ENCODE results near the gene CD109.
"Not testable (repeated sequence)": the region's sequence is repeated elsewhere in the genome, so short reads cannot be mapped to it uniquely, and the experiment has no call there.

CD109 gene

GRCh38 chr6:73704260-73704659 is 8.3 kb downstream of the CD109 start:
- peak in 1 of 2 donors; percentile 49 for DNase-seq
- Mint-ChIP-seq H3K9me3 (no peaks in the 10 kb centered on the region), H3K27me3 (no peaks in the 10 kb centered on the region), H3K4me3 (no peak overlapping the region), H3K27ac (no peak overlapping the region), H3K4me1 (peaks cover 18% of the 10 kb centered on the region)
- peak; percentile 86 for ATAC-seq

GRCh38 chr6:73704798-73705197 is 8.8 kb downstream of the CD109 start:
- H3K27ac Mint-ChIP-seq: no peak overlapping the region
- H3K4me3 Mint-ChIP-seq: no peak overlapping the region
- DNase-seq (no peak), ATAC-seq (no peak)
- H3K27me3 Mint-ChIP-seq: no peaks in the 10 kb centered on the region
- H3K4me1 Mint-ChIP-seq: peaks cover 13% of the 10 kb centered on the region
- no peaks in the 10 kb centered on the region for H3K9me3 Mint-ChIP-seq

GRCh38 chr6:73706971-73707370 is 11.0 kb downstream of the CD109 start:
- ATAC-seq: no peak
- Mint-ChIP-seq H3K27ac (no peak overlapping the region), H3K4me3 (no peak overlapping the region), H3K27me3 (no peaks in the 10 kb centered on the region), H3K4me1 (peaks cover 9% of the 10 kb centered on the region), H3K9me3 (no peaks in the 10 kb centered on the region)
- no peak for DNase-seq

- Mint-ChIP-seq H3K27me3 (no peaks in the 10 kb centered on the region), H3K4me3 (no peak overlapping the region), H3K4me1 (peaks cover 23% of the 10 kb centered on the region), H3K27ac (no peak overlapping the region), H3K9me3 (no peaks in the 10 kb centered on the region)
- DNase-seq (no peak), ATAC-seq (no peak)
These were observed 14.5 kb downstream of the CD109 start for GRCh38 chr6:73710470-73710869.

GRCh38 chr6:73710948-73711347 is 14.9 kb downstream of the CD109 start:
- no peak overlapping the region for H3K4me3 Mint-ChIP-seq
- no peaks in the 10 kb centered on the region for H3K27me3 Mint-ChIP-seq
- peaks cover 23% of the 10 kb centered on the region for H3K4me1 Mint-ChIP-seq
- no peak for DNase-seq
- no peak overlapping the region for H3K27ac Mint-ChIP-seq
- no peak for ATAC-seq
- H3K9me3 Mint-ChIP-seq: no peaks in the 10 kb centered on the region

- ATAC-seq (no peak), DNase-seq (no peak)
- Mint-ChIP-seq H3K4me3 (no peak overlapping the region), H3K4me1 (peaks cover 23% of the 10 kb centered on the region), H3K9me3 (no peaks in the 10 kb centered on the region), H3K27ac (no peak overlapping the region), H3K27me3 (no peaks in the 10 kb centered on the region)
These were observed 16.7 kb downstream of the CD109 start for GRCh38 chr6:73712535-73713173.

GRCh38 chr6:73713426-73714147 is 17.6 kb downstream of the CD109 start:
- Mint-ChIP-seq H3K27me3 (no peaks in the 10 kb centered on the region), H3K27ac (no peak overlapping the region), H3K4me3 (no peak overlapping the region), H3K9me3 (no peaks in the 10 kb centered on the region), H3K4me1 (peaks cover 23% of the 10 kb centered on the region)
- ATAC-seq: no peak
- no peak for DNase-seq

- not testable (repeated sequence) for H3K27me3 Mint-ChIP-seq, H3K4me3 Mint-ChIP-seq, H3K27ac Mint-ChIP-seq, DNase-seq, ATAC-seq, H3K9me3 Mint-ChIP-seq
- H3K4me1 Mint-ChIP-seq: peaks cover 23% of the 10 kb centered on the region
These were observed 19.1 kb downstream of the CD109 start for GRCh38 chr6:73715111-73715508.

GRCh38 chr6:73719046-73719445 is 23.0 kb downstream of the CD109 start:
- no peaks in the 10 kb centered on the region for H3K27me3 Mint-ChIP-seq
- DNase-seq (no peak), ATAC-seq (no peak)
- H3K9me3 Mint-ChIP-seq: no peaks in the 10 kb centered on the region
- no peak overlapping the region for H3K27ac Mint-ChIP-seq
- no peak overlapping the region for H3K4me3 Mint-ChIP-seq
- peaks cover 25% of the 10 kb centered on the region for H3K4me1 Mint-ChIP-seq

- H3K4me3 Mint-ChIP-seq: peak overlapping the region; percentile 6 to 63
- no peaks in the 10 kb centered on the region for H3K9me3 Mint-ChIP-seq
- no peaks in the 10 kb centered on the region for H3K27me3 Mint-ChIP-seq
- peak overlapping the region; percentile 2 to 73 for H3K27ac Mint-ChIP-seq
- ATAC-seq: peak; percentile 99
- peak; percentile 10 to 46 for DNase-seq
- peaks cover 35% of the 10 kb centered on the region for H3K4me1 Mint-ChIP-seq
These were observed 26.5 kb downstream of the CD109 start for GRCh38 chr6:73722318-73723060.

GRCh38 chr6:73723480-73723879 is 27.5 kb downstream of the CD109 start:
- DNase-seq, H3K27me3 Mint-ChIP-seq, ATAC-seq, H3K9me3 Mint-ChIP-seq: not testable (repeated sequence)
- peaks cover 41% of the 10 kb centered on the region for H3K4me1 Mint-ChIP-seq
- peak overlapping the region in 1 of 2 donors; percentile 77 for H3K27ac Mint-ChIP-seq
- peak overlapping the region in 1 of 2 donors; percentile 43 for H3K4me3 Mint-ChIP-seq

GRCh38 chr6:73724389-73724788 is 28.4 kb downstream of the CD109 start:
- DNase-seq (no peak), ATAC-seq (no peak)
- peaks cover 0 to 5% of the 10 kb centered on the region in 2 donors for H3K9me3 Mint-ChIP-seq
- H3K27me3 Mint-ChIP-seq: no peaks in the 10 kb centered on the region
- no peak overlapping the region for H3K4me3 Mint-ChIP-seq
- H3K27ac Mint-ChIP-seq: no peak overlapping the region
- peaks cover 49% of the 10 kb centered on the region for H3K4me1 Mint-ChIP-seq

- H3K27me3 Mint-ChIP-seq, ATAC-seq, H3K9me3 Mint-ChIP-seq, DNase-seq: not testable (repeated sequence)
- Mint-ChIP-seq H3K4me1 (peaks cover 56% of the 10 kb centered on the region), H3K27ac (peak overlapping the region in 1 of 2 donors; percentile 42), H3K4me3 (peak overlapping the region; percentile 38 to 41)
These were observed 29.2 kb downstream of the CD109 start for GRCh38 chr6:73725192-73725591.

- peak; percentile 56 for ATAC-seq
- H3K27ac Mint-ChIP-seq: peak overlapping the region in 1 of 2 donors; percentile 56
- H3K4me1 Mint-ChIP-seq: peaks cover 63% of the 10 kb centered on the region
- no peak overlapping the region for H3K4me3 Mint-ChIP-seq
- no peaks in the 10 kb centered on the region for H3K27me3 Mint-ChIP-seq
- DNase-seq: peak; percentile 6 to 40
- H3K9me3 Mint-ChIP-seq: peaks cover 0 to 5% of the 10 kb centered on the region in 2 donors
These were observed 31.1 kb downstream of the CD109 start for GRCh38 chr6:73727114-73727513.

- peak overlapping the region; percentile 33 to 71 for H3K4me3 Mint-ChIP-seq
- peak overlapping the region; percentile 48 to 95 for H3K27ac Mint-ChIP-seq
- H3K27me3 Mint-ChIP-seq: no peaks in the 10 kb centered on the region
- H3K4me1 Mint-ChIP-seq: peaks cover 59% of the 10 kb centered on the region
- ATAC-seq (peak; percentile 95), DNase-seq (peak; percentile 41 to 74)
- peaks cover 0 to 5% of the 10 kb centered on the region in 2 donors for H3K9me3 Mint-ChIP-seq
These were observed 32.7 kb downstream of the CD109 start for GRCh38 chr6:73728548-73729205.

Measured in stimulated activated naive CD8-positive, alpha-beta T cell treated with anti-CD3 and anti-CD28 coated beads, Interleukin-15, amount 100 ng/mL, for 72 hours (primary cell).